ENCODE measurements around the gene CARD11.

CARD11 gene

DNA sequence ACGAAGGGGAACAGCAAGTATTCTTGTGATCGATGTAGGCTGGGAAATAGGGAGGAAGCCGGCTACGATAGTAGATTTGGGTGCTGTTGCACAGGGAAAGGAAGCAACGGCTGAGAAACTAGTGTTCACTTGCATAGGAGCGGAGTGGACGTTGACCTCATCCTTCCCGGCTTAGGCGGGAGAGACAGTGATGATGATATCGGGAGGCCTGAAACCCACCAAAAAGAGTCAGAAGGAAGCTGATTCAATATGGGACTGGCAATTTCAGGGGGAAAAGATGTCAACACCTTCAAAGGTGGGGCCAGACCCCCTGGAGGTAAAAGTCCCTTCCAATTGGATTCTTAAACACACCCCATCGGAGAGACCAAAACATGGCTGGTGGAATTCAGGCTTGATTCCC lies 61.3 kb downstream of the CARD11 start:
- DNase-seq (ENCODE audit: low read depth in 2 of 2): no peak

DNA sequence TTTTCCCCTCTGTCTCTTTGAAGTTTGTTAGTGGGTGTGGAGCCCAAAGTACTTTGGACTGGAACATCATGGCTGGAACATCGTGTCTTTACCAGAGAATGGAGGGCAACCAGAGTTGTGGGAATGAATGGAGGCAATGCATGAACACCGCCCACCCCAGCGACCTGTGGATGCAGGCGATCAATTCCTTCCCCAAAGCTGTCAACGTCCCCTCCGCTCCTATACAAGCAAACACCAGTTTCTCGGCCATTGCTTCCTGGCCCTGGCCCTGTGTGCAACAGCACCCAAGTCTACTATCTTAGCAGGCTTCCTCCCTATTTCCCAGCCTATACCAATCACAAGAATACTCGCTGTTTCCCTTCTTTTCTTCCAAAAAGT lies 62.6 kb downstream of the CARD11 start:
- DNase-seq (ENCODE audit: low read depth in 2 of 2): no peak

DNA sequence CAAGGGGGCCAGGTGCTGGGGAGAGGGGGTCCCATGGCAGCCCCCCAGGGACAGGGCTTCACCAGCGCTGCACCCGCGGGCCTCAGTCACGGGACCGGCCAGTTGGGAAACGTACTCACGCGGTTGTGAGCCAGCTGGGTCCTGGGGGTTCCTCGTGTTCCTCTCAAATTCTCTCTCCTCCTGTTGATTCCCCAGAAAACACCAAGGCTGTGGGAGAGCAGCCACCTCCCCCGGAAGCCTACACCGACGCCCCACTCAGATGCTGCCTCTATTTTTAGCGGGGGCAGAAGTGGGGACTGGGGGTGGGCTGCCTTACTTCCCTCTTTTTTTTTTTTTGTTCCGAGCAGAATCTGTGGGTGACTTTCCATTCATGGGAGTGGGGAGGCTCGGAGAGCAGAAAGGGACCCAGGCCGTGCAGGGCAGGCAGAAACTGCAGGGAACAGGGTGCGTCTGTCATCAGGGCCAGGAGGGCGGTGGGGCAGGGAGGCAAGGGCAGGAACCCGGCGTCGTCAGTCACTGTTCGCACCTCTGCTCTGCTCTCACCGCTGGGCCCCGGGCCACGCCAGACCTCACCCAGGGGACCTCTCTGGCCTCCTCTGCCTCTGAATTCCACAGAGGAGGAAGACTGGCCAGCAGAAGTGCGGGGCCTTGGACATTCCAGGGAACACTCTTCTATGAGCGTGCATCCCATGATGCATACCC lies 63.1 kb downstream of the CARD11 start:
- DNase-seq (ENCODE audit: low read depth in 2 of 2): peak in 1 of 2 donors; percentile 17

DNA sequence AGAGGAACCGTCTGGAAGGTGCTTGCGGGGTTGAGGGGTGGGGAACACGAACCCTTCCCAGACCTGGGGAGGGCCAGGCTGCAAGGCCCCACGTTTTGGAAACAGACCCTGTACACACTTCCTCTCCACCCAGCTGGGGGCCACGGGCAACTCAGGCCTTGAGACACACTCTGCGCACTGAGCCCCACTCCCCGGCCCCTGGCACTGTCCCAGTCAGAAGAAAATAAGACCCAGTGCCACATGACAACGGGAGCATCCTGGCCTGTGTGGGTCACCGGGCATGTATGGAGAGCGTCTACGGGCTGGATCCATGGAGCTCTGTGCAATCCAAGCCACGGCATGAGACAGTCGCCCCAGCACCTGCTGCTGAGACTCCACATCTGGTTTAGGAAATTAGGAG lies 63.7 kb downstream of the CARD11 start:
- no peak for DNase-seq (ENCODE audit: low read depth in 2 of 2)

DNA sequence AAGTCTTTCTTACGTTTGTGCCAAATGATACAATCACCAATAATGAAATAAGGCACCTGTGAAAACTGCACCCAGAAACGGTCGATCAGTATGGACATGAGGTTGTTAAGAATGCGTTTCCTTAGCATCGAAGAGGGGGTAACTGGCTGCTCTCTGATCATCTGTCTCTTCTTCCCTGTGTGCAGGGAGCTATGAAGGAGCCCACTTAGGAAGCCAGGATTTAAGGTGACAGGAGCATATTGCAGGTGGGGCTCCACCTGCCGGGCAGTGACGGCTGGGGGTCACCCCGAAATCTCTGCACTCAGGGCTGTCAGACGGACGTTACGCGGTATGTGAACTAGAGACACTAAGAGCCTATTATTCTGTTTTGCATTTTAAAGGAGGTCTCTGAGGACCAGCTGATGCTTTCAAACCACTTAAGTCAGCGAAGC lies 64.5 kb downstream of the CARD11 start:
- no peak for DNase-seq (ENCODE audit: low read depth in 2 of 2)

DNA sequence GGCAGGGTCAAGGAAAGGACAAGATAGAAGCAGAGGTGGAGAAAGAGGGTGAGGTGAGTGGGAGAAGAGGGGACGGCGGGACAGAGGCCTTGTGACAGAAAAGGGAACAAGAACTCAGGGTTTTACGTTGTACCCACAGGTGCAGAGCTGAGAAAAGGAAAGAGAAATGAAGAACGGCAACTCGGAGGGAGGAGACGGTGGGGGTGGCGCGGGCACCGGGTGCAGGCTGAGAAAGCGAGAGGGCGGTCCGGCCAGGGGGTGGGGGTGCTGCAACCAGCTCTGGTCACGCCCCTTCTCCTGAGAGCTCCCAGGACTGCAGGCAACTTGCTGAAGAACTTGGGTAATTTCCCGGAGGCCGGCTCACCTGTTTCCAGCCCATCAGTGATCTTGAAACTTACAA lies 65.3 kb downstream of the CARD11 start:
- peak; percentile 75 to 85 for DNase-seq (ENCODE audit: low read depth in 2 of 2)

DNA sequence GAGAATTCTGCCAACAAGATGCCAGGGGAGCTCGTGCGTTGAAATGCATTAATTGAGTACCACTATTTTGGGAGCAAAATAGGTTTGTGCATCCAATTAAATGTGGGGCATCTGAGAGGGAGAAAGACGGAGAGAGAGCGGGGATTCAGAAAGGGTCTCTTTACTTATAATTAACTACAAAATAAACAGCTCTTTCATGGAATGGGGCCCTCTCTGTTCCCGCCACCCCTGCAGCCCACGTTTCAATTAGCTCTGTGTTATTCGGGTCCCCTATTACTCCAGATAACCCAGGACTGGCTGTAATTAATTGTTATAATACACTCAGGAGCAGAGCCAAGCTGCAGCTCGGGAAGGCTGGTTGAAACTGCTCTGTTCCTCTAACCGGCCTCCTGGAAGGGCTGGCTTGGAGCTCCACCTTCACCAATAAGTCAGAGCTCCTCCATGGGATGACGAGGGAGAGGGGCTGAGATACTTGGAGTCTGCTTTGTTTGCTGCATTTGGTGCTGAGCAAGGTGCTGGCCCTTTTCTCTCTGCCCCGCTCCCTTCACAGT lies 67.8 kb downstream of the CARD11 start:
- no peak for DNase-seq (ENCODE audit: low read depth in 2 of 2)

DNA sequence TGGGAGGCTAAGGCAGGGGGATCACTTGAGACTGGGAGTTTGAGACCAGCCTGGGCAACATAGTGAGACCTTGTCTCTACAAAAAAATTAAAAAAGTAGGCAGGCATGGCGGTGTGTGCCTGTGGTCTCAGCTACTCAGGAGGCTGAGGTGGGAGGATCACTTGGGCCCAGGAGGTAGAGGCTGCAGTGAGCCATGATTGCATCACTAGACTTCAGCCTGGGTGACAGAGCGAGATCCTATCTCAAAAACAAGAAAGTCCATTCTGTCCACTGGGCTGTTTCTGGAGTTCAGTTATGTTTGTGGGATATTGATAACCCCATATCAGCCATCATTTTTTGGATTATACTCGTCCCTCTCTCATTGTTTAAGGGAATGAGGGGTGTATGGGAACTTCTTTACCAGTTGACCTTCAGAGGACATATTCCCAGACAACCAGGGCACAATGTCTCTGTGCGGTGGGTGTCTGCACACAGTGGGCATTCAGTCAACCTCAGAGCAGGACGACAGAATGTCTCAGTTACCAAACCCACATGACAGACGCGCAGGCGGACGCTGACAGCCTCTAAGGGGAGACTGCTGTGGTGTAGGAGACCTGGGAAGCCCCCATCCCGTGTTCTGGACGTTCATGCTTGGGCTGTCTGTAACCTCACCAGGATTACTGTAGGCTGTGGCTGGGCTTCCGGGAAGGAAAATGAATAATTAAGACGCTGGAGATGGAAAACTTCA lies 69.4 kb downstream of the CARD11 start:
- DNase-seq (ENCODE audit: low read depth in 2 of 2): no peak

DNA sequence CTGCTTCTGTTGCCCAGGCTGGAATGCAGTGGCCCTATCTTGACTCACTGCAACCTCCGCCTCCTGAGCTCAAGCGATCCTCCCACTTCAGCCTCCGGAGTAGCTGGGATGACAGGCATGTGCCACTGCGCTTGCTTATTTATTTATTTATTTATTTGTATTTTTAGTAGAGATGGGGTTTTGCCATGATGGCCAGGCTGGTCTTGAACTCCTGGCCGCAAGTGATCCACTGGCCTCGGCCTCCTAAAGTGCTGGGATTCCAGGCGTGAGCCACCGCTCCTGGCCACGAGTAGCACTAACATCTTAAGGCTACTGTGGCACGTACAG lies 70.9 kb downstream of the CARD11 start:
- DNase-seq (ENCODE audit: low read depth in 2 of 2): no peak

DNA sequence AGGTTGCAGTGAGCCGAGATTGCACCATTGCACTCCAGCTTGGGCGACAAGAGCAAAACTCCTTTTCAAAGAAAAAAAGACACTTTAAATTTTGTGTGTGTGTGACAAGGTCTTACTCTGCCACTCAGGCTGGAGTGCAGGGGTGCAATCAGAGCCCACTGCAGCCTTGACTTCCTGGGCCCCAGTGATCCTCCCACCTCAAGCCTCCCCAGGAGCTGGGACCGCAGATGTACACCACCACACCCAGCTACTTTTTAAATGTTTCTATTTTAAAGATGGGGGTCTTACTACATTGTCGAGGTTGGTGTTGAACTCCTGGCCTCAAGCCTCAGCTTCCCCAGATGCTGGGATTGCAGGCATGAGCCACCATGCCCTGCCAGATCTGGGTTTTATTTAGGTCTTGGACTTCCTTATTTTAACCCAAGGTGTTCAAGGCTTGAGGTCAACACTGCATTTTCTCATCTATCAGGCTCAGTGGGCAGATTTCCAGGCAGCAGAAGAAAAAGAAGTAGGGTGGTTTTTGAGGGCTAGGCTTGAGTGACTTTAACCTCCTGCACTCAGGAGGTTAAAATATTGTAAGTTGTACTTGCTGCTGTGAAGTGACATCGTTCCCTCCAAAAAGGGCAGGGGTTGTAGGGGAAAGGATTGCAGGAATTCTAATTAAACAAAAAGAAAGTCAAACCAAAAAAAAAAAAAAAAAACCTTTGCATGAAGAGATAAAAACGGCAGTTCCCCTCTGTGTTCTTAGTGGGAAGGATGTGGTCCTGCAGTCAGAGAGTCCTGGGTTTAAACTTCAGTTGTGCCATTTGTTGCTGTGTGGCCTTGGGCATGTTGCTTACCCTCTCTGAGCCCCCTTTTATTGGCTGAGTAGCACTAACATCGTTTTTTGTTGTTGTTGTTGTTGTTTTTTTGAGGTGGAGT lies 71.5 kb downstream of the CARD11 start:
- no peak for DNase-seq (ENCODE audit: low read depth in 2 of 2)

DNA sequence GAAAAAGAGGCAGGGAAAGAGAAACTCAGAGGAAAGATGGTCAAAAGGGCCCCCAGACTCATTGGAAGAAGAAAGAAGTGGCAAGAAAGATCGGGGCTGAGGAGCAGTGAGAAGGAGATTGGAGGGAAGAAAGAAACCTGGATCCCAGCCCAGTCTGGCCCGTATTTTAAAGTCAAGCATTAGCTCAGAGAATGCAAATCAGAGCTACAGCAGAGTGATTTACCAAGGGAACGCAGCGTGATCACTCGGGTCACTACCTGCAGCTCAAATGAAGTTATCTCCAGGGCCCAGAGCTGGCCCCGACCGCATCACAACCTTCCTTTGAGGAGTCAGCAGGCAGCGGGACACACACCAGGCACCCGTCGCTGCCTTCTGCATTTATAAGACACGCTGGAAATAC lies 72.8 kb downstream of the CARD11 start:
- no peak for DNase-seq (ENCODE audit: low read depth in 2 of 2)

DNA sequence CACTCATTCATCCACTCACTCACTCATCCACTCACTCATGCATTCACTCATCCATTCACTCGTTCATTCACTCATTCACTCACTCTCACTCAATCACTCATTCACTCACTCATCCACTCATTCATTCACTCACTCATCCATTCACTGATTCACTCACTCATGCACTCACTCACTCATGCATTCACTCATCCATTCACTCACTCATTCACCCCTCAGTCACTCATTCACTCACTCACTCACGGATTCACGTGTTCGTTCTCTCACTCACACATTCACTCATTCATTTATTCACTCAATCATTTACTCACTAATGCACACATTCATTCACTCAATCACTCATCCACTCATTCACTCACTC lies 73.4 kb downstream of the CARD11 start:
- no peak for DNase-seq (ENCODE audit: low read depth in 2 of 2)

DNA sequence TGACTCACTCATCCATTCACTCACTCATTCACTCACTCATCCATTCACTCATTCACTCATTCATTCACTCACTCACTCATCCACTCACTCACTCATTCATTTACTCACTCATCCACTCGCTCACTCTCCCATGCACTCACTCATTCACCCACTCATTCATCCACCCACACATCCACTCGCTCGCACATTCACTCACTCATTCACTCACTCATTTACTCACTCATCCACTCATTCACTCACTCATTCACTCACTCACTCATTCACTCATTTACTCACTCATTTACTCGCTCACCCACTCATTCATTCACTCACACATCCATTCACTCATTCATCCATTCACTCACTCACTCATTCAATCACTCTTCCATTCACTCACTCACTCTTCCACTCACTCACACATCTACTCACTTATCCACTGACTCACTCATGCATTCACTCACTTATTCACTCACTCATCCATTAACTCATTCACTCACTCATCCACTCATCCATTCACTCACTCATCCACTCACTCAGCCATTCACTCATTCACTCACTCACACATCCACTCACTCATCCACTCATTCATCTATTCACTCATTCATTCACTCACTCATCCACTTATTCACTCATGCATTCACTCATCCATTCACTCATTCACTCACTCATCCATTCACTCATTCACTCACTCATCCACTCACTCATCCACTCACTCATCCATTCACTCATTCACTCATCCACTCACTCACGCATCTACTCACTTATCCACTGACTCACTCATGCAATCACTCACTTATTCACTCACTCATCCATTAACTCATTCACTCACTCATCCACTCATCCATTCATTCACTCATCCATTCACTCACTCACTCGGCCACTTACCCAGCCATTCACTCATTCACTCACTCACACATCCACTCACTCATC lies 74.0 kb downstream of the CARD11 start:
- DNase-seq (ENCODE audit: low read depth in 2 of 2): no peak

DNA sequence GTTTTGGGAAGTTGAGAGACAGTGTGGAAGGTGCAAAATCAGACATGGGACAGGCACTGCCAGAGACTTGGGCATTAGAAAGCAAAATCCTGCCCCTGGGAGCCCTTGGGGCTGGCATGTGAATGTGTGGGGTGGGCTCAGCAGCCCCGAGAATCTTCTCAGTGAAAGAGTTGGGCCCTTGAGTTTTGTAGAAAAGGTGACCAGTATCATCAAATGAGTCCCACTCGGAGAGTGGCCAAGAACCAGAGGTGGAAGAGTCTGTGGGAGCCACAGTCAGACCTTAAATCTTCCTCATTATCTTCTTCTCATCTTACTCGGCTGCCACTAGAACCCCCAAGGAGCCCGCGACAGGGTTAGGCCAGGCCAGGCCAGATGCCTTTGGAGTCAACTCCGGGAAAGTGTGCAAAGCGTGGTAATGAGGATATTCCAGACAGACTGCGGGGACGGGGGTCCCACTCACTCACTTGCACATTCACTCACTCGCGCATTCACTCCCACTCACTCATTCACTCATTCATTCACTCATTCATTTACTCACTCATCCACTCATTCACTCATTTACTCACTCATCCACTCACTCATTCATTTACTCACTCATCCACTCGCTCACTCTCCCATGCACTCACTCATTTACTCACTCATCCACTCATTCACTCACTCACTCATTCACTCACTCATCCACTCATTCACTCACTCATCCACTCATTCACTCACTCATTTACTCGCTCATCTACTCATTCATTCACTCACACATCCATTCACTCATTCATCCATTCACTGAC lies 74.9 kb downstream of the CARD11 start:
- no peak for DNase-seq (ENCODE audit: low read depth in 2 of 2)

DNA sequence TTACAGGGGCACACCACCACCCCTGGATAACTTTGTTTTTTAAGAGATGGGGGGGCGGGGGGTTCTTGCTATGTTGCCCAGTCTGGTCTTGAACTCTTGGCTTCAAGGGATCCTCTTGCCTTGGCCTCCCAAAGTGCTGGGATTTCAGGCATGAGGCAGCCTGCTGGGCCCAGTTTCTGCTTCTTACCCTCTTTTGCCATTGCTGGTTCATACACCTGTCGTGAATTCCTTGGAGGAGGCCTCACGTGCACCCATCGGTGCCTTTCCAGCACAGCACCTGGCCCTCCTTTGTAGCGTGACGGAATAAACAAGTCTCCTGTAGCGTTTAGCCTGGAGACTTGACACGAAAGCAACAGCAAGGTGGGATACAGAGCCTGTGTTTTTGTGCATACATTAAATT lies 75.5 kb downstream of the CARD11 start:
- no peak for DNase-seq (ENCODE audit: low read depth in 2 of 2)

DNA sequence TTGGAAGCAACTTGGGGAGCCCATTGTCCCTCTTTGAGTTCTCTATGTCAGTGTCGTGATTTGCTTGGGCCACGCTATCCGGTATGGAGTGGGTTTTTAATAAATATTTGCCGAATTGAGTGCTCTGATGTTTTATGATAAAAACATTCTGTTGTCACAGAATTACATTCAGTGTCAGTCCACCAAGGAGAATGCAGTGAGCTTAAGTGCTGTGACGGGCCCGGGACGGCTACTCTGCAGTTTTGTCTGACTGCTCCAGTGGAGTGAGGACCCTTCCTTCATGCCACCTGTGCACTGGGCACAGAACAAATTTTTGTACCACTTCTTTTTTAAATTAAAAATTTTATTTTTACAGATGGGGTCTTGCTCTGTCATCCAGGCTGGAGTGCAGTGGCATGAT lies 76.0 kb downstream of the CARD11 start:
- no peak for DNase-seq (ENCODE audit: low read depth in 2 of 2)

DNA sequence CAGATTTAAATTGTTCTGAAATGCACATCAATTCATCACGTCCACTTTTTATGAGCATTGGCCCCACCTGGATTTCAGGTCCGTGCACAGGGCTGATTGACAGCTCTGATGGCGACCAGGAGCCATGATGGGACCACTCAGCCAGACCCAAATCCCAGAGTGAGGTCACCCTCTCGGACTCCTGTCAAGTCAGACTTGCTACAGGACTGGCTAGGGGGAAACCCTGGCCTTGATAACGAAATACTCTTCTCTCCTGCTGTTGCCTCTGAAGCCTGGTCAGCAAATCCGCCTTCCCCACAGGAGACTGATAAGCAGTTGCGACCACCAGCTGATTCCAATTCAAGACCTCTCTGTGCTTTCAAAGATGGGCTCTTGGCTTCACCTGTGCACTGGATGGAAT lies 76.4 kb downstream of the CARD11 start:
- DNase-seq (ENCODE audit: low read depth in 2 of 2): no peak

DNA sequence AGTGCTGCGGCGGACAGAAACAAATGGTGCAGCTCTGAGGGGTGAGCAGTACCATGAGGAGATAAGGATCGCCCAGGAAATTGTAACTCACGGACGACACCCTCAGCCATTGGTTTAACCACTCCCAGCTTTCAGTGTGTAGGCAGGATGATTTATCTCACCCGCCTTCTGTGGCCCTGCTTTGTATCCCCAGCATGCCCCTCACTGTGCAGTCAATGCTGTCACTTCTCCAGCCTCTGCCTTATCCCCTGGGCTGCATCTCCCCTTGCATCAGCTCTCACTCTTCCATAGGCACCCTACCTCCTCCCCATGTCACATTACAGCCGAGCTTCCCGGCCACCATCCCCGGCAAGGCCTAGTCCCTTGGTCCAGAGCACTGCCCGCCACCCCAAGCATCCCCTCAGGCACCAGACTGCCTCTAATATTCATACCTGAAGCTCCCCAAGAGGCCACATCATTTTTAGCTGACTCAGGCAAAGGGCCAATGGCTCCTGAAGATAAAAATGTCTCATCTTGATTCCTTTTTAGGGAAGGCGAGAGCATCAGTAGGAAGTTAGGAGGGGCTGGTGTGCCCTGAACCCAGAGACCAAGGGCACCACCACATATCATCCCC lies 77.1 kb downstream of the CARD11 start:
- no peak for DNase-seq (ENCODE audit: low read depth in 2 of 2)

DNA sequence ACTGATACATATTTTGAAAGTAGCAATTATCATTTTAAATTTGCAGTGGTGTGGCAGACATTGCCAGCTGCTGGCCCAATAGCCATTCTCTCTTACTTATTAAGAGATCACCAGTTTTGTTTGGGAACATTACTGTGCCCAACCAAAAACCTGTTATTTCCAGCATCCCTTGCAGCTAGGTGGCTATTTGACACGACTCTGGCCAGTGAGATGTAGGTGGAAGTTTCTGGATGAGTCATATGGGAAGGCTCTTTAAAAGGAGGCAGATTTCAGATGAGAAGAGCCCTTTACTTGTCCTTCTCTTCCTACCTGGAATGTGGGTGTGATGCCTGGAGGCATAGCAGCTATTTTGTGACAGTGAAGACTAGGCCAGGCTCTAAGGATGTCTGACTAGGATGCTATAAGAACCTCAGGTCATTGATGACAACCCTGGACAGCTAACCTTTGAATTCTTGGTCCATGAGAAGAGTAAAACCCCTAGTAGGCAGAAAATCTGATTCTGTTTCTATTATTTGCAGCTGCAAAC lies 77.9 kb downstream of the CARD11 start:
- DNase-seq (ENCODE audit: low read depth in 2 of 2): no peak

DNA sequence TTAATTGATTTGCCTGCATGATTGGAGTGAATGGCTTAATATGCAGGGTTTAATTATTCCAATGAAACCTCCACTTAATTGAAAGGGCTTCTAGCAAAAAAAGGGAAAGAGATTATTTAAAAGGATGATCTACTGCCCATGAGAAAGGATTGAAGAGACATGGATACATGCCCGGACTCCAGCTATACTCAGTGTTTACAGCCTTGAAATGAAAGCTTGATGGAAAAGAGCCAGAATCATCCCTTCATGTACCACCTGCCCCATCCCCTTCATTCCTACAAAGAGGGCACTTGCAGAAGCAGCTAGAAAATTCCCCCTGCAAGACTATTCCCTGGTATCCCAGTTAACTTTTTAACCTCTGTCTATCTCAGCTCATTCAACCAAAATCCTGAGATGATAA lies 78.4 kb downstream of the CARD11 start:
- no peak for DNase-seq (ENCODE audit: low read depth in 2 of 2)
